HUES6 (cell line): ENCODE measurements around the gene FCHSD2.
"Not testable (repeated sequence)": the region's sequence is repeated elsewhere in the genome, so short reads cannot be mapped to it uniquely, and the experiment has no call there.

Experiments
- H3K27ac ChIP-seq: 2 replicates; pipeline ENCODE4 v1.7.0; 2013; ENCODE audit warnings: low read depth, mild to moderate bottlenecking, low read length, inconsistent platforms
- H3K27me3 ChIP-seq: 2 replicates; pipeline ENCODE4 v1.6.1; 2013; ENCODE audit warnings: low read length; ENCODE audit not compliant: control insufficient read depth, insufficient read depth
- H3K36me3 ChIP-seq: 2 replicates; pipeline ENCODE4 v1.6.1; 2013; ENCODE audit warnings: low read length; ENCODE audit not compliant: control insufficient read depth, insufficient read depth
- H3K4me1 ChIP-seq: 2 replicates; pipeline ENCODE4 v1.6.1; 2013; ENCODE audit warnings: low read length; ENCODE audit not compliant: control insufficient read depth, insufficient read depth
- H3K4me3 ChIP-seq: 2 replicates; pipeline ENCODE4 v1.5.1; 2013; ENCODE audit warnings: low read depth, low read length
- H3K9ac ChIP-seq: one replicate; pipeline ENCODE4 v1.6.1; 2013; ENCODE audit warnings: mild to moderate bottlenecking, low read length
- H3K9me3 ChIP-seq: 2 replicates; pipeline ENCODE4 v1.6.1; 2013; ENCODE audit warnings: low read depth, low read length; ENCODE audit not compliant: control insufficient read depth, insufficient read depth

FCHSD2 gene

GRCh38 chr11:72924568-72925190 lies 217.4 kb downstream of the FCHSD2 start:
- H3K9ac ChIP-seq, result no peak overlapping the region
- no peaks in the 10 kb centered on the region for H3K36me3 ChIP-seq
- H3K9me3 ChIP-seq, result no peaks in the 10 kb centered on the region
- no peak overlapping the region for H3K4me3 ChIP-seq
- H3K4me1 ChIP-seq, result 0 out of 2 replicates have a peak, but pooled peaks cover under 1% of the 10 kb centered on the region
- H3K27me3 ChIP-seq, result no peaks in the 10 kb centered on the region
- H3K27ac ChIP-seq, result no peak overlapping the region

DNA sequence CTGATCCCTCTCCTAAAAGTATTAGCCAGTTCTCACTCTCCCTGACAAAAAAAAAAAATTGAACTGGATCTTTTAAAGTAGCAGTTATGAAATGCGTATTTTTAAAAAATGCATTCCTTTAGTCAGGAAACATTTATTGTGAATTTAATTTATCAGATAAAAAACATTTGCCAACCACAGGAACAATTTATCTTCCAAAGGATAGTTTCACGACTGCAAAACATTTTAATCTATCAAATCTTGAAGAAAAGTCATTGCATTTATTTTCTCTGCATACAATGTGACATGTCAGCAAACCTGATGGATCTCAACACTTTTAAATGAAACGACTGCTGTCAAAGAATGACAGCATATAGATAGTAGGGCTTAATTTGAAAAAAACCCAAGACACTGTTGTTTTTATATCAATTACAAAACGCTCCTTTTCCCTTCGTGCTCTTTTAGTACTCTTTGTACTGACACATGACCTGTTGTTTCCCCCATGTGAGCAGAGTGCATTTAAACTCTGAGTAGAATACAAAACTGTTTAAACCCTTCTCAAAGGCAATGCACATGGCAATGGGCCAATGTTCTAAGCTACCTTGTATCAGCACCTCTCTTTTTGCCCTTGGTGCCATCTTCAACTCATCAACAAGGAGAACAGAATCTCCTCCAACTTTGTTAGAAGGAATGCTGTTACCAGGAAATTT lies 220.9 kb downstream of the FCHSD2 start:
- no peaks in the 10 kb centered on the region for H3K36me3 ChIP-seq
- H3K27me3 ChIP-seq, result no peaks in the 10 kb centered on the region
- no peak overlapping the region for H3K27ac ChIP-seq
- no peak overlapping the region for H3K4me3 ChIP-seq
- H3K9me3 ChIP-seq, result no peaks in the 10 kb centered on the region
- no peaks in the 10 kb centered on the region for H3K4me1 ChIP-seq
- H3K9ac ChIP-seq, result no peak overlapping the region

- H3K9me3 ChIP-seq, result no peaks in the 10 kb centered on the region
- H3K4me1 ChIP-seq, result no peaks in the 10 kb centered on the region
- no peaks in the 10 kb centered on the region for H3K36me3 ChIP-seq
- H3K27me3 ChIP-seq, result no peaks in the 10 kb centered on the region
- H3K27ac ChIP-seq, result no peak overlapping the region
- H3K4me3 ChIP-seq, result no peak overlapping the region
- H3K9ac ChIP-seq, result no peak overlapping the region
Measured at GRCh38 chr11:72920001-72920400, 222.1 kb downstream of the FCHSD2 start.

GRCh38 chr11:72918851-72919250 lies 223.3 kb downstream of the FCHSD2 start:
- H3K27ac ChIP-seq, result no peak overlapping the region
- no peaks in the 10 kb centered on the region for H3K36me3 ChIP-seq
- H3K4me1 ChIP-seq, result no peaks in the 10 kb centered on the region
- H3K9me3 ChIP-seq, result no peaks in the 10 kb centered on the region
- no peak overlapping the region for H3K9ac ChIP-seq
- no peak overlapping the region for H3K4me3 ChIP-seq
- no peaks in the 10 kb centered on the region for H3K27me3 ChIP-seq

DNA sequence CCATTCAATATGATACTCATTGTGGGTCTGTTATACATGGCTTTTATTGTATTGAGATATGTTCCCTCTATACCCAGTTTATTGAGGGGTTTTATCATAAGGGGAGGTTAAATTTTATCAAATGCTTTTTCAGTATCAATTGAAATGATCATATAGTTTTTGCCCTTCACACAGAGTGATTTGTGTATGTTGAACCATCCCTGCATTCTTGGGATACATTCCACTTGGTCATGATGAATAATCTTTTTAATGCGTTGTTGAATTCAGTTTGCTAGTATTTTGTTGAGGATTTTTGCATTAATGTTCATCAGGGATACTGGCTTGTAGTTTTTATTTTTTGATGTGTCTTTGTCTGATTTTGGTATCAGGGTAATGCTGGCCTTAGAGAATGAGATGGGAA lies 229.9 kb downstream of the FCHSD2 start:
- Histone ChIP-seq H3K27me3 (no peaks in the 10 kb centered on the region), H3K9ac (no peak overlapping the region), H3K9me3 (peaks cover 32% of the 10 kb centered on the region), H3K36me3 (no peaks in the 10 kb centered on the region), H3K4me3 (no peak overlapping the region), H3K4me1 (no peaks in the 10 kb centered on the region), H3K27ac (no peak overlapping the region)

- H3K27me3 ChIP-seq, H3K4me3 ChIP-seq, H3K27ac ChIP-seq, H3K4me1 ChIP-seq, H3K9ac ChIP-seq, H3K36me3 ChIP-seq: not testable (repeated sequence)
- H3K9me3 ChIP-seq, result peaks cover 32% of the 10 kb centered on the region
Measured at GRCh38 chr11:72909558-72910388, 232.3 kb downstream of the FCHSD2 start.

- peaks cover 32% of the 10 kb centered on the region for H3K9me3 ChIP-seq
- no peak overlapping the region for H3K27ac ChIP-seq
Measured at GRCh38 chr11:72908032-72908676, 234.0 kb downstream of the FCHSD2 start.

DNA sequence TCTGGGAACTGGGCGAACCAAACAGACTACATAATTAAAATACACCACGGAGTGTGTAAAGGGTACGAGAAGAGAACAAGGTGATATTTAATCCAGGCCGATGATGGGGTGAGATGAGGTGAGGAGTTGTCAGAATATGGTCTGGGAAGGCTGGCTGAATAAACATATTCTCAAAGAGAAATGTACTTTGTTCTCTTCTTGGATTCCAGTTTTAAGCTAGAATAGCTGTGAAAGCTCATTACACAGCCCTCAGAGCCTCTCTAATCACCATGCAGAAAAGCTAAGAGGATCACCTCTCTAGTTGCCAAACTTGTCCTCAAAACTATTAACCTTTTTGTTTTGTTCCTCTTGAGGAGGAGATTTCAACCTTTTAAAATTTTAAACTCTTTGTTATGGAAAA lies 238.1 kb downstream of the FCHSD2 start:
- Histone ChIP-seq H3K4me1 (peaks cover 9% of the 10 kb centered on the region), H3K36me3 (no peaks in the 10 kb centered on the region)

More at GRCh38 chr11:72908032-72908676, 234.0 kb downstream of the FCHSD2 start:
- no peaks in the 10 kb centered on the region for H3K36me3 ChIP-seq
- no peak overlapping the region for H3K4me3 ChIP-seq
- H3K9ac ChIP-seq, result no peak overlapping the region
- H3K27me3 ChIP-seq, result no peaks in the 10 kb centered on the region
- peaks cover 9% of the 10 kb centered on the region for H3K4me1 ChIP-seq

GRCh38 chr11:72901374-72901773 lies 240.7 kb downstream of the FCHSD2 start:
- Histone ChIP-seq H3K4me3 (no peak overlapping the region), H3K9ac (no peak overlapping the region), H3K9me3 (no peaks in the 10 kb centered on the region), H3K36me3 (no peaks in the 10 kb centered on the region), H3K4me1 (peaks cover 9% of the 10 kb centered on the region), H3K27me3 (no peaks in the 10 kb centered on the region), H3K27ac (no peak overlapping the region)

More for the DNA sequence above, 238.1 kb downstream of the FCHSD2 start:
- no peaks in the 10 kb centered on the region for H3K27me3 ChIP-seq
- H3K9me3 ChIP-seq, result peaks cover 10% of the 10 kb centered on the region
- H3K27ac ChIP-seq, result no peak overlapping the region
- H3K9ac ChIP-seq, result no peak overlapping the region
- H3K4me3 ChIP-seq, result no peak overlapping the region

GRCh38 chr11:72900013-72900412 lies 242.1 kb downstream of the FCHSD2 start:
- H3K4me3 ChIP-seq, result no peak overlapping the region
- peaks cover 9% of the 10 kb centered on the region for H3K4me1 ChIP-seq
- H3K27me3 ChIP-seq, result no peaks in the 10 kb centered on the region
- H3K9me3 ChIP-seq, result no peaks in the 10 kb centered on the region
- no peak overlapping the region for H3K27ac ChIP-seq
- H3K36me3 ChIP-seq, result no peaks in the 10 kb centered on the region
- no peak overlapping the region for H3K9ac ChIP-seq
